Measurements from ENCODE around the gene C11orf21.

DNA sequence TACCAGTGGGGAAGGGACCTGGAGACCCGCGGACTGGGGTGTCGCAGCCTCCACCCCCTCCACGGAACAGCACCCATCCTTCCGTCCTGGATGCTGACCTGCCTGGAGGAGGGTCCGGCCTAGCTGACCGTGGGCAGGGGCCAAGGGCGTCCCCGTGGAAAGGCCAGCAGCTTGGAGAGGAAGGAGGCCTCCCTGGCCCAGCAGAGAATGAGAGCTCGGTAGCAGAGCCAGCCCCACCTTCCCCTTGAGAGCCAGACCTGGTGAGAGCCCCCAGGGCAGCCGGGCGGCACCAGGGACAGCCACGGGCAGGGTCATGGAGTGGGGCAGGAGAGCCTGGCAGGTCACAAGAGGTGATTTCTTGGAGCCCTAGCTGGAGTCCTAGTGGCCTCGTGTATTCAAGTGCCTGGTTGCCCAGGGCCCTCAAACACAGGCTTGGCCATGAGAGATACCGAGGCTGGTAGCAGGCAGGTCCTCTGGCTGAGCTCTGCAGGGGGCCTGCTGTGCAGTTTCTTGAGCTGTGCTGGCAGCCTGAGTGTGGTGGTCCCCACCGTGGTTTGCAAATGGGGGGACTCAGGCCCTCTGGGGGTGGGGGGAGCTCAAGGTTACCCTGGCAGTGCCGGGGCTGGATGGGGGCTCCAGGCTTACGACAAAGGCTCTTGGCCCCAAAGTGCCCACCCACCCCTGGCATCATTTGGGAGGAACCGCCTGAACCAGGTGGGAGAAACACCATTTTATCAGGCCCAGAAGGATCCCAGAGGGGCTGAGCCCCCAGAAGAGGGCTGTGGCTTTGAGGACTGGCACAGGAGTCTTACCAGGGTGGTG lies 7.7 kb upstream of the C11orf21 start:
- TF ChIP-seq POLR2A (IDR thresholded peaks at IDR 0.05) (no peak), EP300 (IDR thresholded peaks at IDR 0.05) (no peak)
